ENCODE results near the gene SLC39A9.
"Not testable (repeated sequence)": the region's sequence is repeated elsewhere in the genome, so short reads cannot be mapped to it uniquely, and the experiment has no call there.

SLC39A9 gene

DNA sequence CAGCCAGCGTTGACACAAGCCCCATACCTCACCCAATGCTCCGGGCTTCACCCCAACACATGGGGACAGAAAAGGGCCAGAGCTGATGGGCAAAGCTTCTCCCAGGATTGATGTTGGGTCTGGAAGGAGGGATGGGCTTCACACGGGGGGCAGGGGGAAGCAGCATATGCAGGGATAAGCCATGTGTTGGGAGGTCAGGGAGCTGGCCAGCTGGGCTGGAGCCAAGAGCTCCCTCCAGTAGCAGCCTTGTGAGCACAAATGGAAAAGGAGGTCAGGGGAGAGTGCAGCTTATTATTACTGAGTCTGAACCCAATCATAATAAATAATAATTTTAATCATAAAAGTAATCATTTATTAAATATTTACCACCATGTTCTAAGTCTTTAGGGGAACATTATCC is 95.3 kb downstream of the SLC39A9 start:
- TF ChIP-seq, protein P1, sequence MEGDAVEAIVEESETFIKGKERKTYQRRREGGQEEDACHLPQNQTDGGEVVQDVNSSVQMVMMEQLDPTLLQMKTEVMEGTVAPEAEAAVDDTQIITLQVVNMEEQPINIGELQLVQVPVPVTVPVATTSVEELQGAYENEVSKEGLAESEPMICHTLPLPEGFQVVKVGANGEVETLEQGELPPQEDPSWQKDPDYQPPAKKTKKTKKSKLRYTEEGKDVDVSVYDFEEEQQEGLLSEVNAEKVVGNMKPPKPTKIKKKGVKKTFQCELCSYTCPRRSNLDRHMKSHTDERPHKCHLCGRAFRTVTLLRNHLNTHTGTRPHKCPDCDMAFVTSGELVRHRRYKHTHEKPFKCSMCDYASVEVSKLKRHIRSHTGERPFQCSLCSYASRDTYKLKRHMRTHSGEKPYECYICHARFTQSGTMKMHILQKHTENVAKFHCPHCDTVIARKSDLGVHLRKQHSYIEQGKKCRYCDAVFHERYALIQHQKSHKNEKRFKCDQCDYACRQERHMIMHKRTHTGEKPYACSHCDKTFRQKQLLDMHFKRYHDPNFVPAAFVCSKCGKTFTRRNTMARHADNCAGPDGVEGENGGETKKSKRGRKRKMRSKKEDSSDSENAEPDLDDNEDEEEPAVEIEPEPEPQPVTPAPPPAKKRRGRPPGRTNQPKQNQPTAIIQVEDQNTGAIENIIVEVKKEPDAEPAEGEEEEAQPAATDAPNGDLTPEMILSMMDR (IDR thresholded peaks at IDR 0.05; ENCODE audit: control insufficient read depth, extremely low read depth, insufficient read depth), result no peak
- no peak for DNase-seq (ENCODE audit: low read depth)
- H3K4me3 ChIP-seq (ENCODE audit: low read depth, low read length), result no peak overlapping the region

- no peak for DNase-seq (ENCODE audit: low read depth)
- TF ChIP-seq, protein P1 (IDR thresholded peaks at IDR 0.05; ENCODE audit: control insufficient read depth, extremely low read depth, insufficient read depth), result no peak
- H3K4me3 ChIP-seq (ENCODE audit: low read depth, low read length), result no peak overlapping the region
Observed at GRCh38 chr14:69495341-69495921, 96.9 kb downstream of the SLC39A9 start.

GRCh38 chr14:69497866-69498265 is 99.4 kb downstream of the SLC39A9 start:
- not testable (repeated sequence) for H3K4me3 ChIP-seq (ENCODE audit: low read depth, low read length); DNase-seq (ENCODE audit: low read depth)

GRCh38 chr14:69498286-69498685 is 99.8 kb downstream of the SLC39A9 start:
- not testable (repeated sequence) for H3K4me3 ChIP-seq (ENCODE audit: low read depth, low read length); DNase-seq (ENCODE audit: low read depth)

DNA sequence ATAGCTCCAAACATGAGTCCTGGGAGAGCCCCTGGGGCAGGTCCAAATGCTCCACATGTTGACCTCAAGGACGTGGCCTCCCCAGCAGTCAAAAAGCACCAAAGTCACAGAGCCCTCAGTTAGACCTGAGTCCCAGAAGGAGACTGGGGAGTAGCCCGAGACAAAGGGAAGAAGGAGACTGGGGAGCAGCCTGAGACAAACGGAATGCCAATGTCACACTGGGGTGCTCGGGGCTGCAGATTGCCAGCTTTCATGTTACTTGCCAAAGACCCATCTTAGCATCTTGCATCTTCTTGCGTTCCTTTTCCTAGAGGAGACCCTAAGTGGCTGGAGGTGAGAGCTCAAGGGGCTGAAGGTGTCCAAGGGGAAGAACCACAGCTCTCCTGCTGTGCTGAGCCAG is 100.9 kb downstream of the SLC39A9 start:
- TF ChIP-seq, protein P1 (IDR thresholded peaks at IDR 0.05; ENCODE audit: control insufficient read depth, extremely low read depth, insufficient read depth), result no peak

DNA sequence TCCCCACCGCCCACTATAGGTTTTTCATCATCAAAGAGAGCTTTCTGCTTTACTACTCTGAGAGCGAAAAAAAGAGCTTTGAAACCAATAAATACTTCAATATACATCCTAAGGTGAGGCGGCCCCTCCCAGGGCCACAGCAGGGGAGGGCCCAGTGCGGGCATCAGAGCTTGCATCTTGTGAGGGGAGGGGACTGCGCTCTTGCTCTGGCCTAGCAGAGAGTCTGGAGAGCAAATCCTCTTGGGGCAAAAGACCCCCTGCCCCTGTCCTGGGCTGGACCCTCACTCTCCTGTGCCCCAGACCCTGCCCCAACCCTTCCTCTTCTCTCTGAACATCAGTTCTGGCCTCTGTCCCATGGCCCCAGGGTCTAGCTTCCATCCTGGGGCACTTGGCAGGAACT is 101.6 kb downstream of the SLC39A9 start:
- H3K4me3 ChIP-seq (ENCODE audit: low read depth, low read length), result no peak overlapping the region
- TF ChIP-seq, protein P1 (IDR thresholded peaks at IDR 0.05; ENCODE audit: control insufficient read depth, extremely low read depth, insufficient read depth), result no peak
- no peak for DNase-seq (ENCODE audit: low read depth)

More for the DNA sequence above, 100.9 kb downstream of the SLC39A9 start:
- no peak overlapping the region for H3K4me3 ChIP-seq (ENCODE audit: low read depth, low read length)
- no peak for DNase-seq (ENCODE audit: low read depth)

- TF ChIP-seq, protein P1 (IDR thresholded peaks at IDR 0.05; ENCODE audit: control insufficient read depth, extremely low read depth, insufficient read depth), result no peak
- no peak overlapping the region for H3K4me3 ChIP-seq (ENCODE audit: low read depth, low read length)
- DNase-seq (ENCODE audit: low read depth), result no peak
Observed at GRCh38 chr14:69500736-69501135, 102.2 kb downstream of the SLC39A9 start.

- TF ChIP-seq, protein P1 (IDR thresholded peaks at IDR 0.05; ENCODE audit: control insufficient read depth, extremely low read depth, insufficient read depth), result no peak
- no peak overlapping the region for H3K4me3 ChIP-seq (ENCODE audit: low read depth, low read length)
- no peak for DNase-seq (ENCODE audit: low read depth)
Observed at GRCh38 chr14:69501423-69501838, 102.9 kb downstream of the SLC39A9 start.

All from LNCaP clone FGC (cell line).